Prostate gland (tissue), 2 donors: Measurements from ENCODE around the gene LRRC4C. TPM values are rescaled to one million over a fixed set of nuclear protein-coding genes. Genes with fewer than 3 reads are reported as not detected.
A peak's percentile ranks its signal among the peaks of the same experiment; 100 is the strongest.

Source experiments
- DNase-seq: peaks from one replicate; pipeline ENCODE4 v3.0.0-alpha.2; 2019; ENCODE audit warnings: low spot score
- H3K27ac ChIP-seq, 2 donors: fragments of 200-600 bp; sonication (generic); 2 replicates each; pipeline ENCODE4 v1.5.1; 2017 to 2019
- H3K27me3 ChIP-seq: fragments of 200-600 bp; sonication (generic); replicated peaks from 2 replicates; pipeline ENCODE4 v1.5.1; 2019; ENCODE audit not compliant: insufficient read depth
- H3K36me3 ChIP-seq, 2 donors: fragments of 200-600 bp; sonication (generic); 1 replicate in 1 of 2; 2 replicates in 1 of 2; pipeline versions ENCODE4 v1.5.1 to v1.8.1; 2017 to 2019
- H3K4me1 ChIP-seq: fragments of 200-600 bp; sonication (generic); replicated peaks from 2 replicates; pipeline ENCODE4 v1.5.1; 2019
- H3K4me3 ChIP-seq, 2 donors: fragments of 200-600 bp; sonication (generic); 2 replicates each; pipeline ENCODE4 v1.5.1; 2017 to 2019
- H3K9me3 ChIP-seq: fragments of 200-600 bp; sonication (generic); 2 replicates; pipeline ENCODE4 v1.5.1; 2017
- CTCF ChIP-seq, 4 experiments: fragments of 200-600 bp in 2 of 4; fragments of 450-650 bp in 2 of 4; sonication (generic) in 2 of 4; IDR thresholded peaks; 1 replicate in 3 of 4; 2 replicates in 1 of 4; pipeline ENCODE4 v1.5.1; 2016 to 2019; ENCODE audit warnings: antibody characterized with exemption in 4 of 4, mild to moderate bottlenecking in 2 of 4, moderate library complexity in 2 of 4
- POLR2A ChIP-seq: fragments of 450-650 bp; IDR thresholded peaks from one replicate; pipeline ENCODE4 v1.6.1; 2016; ENCODE audit warnings: antibody characterized with exemption, mild to moderate bottlenecking
- POLR2AphosphoS5 ChIP-seq: sonication (generic); formaldehyde crosslinking; IDR thresholded peaks from one replicate; pipeline ENCODE4 v1.6.1; 2017; ENCODE audit warnings: antibody characterized with exemption
- WGBS: methylation state at CpG from one replicate; pipeline ENCODE4 v1.1.5; 2018; 5-methylcytosine and 5-hydroxymethylcytosine counted together
- intact Hi-C: fragments of 100-400 bp; cut with DNase I; formaldehyde crosslinking; loops from one replicate; pipeline ENCODE4 v1.14.2; 2022
- total RNA-seq, 2 donors: library from RNA; depleted of rRNA; stranded (reverse); fragments of >200 nt; gene quantifications; one replicate each; pipeline ENCODE4 v1.1.0, GENCODE V29; 2016

The LRRC4C gene
- total RNA-seq, 2 donors from 2014 or later = 0.28 TPM; not detected in 1

- H3K36me3 ChIP-seq = no peaks in the 10 kb centered on the region
- TF ChIP-seq POLR2A (no peak), POLR2AphosphoS5 (no peak), CTCF (IDR thresholded peaks at IDR 0.05) (no peak)
- no peak overlapping the region for H3K4me3 ChIP-seq
- intact Hi-C loops = no loop called here
- H3K4me1 ChIP-seq = no peaks in the 10 kb centered on the region
- WGBS = 89% methylated on average over 3 of the region's 3 CpGs
- no peaks in the 10 kb centered on the region for H3K9me3 ChIP-seq
- no peak for DNase-seq
- no peaks in the 10 kb centered on the region for H3K27me3 ChIP-seq
- H3K27ac ChIP-seq = no peak overlapping the region
Observed at GRCh38 chr11:40338062-40338461, 1121.4 kb downstream of the LRRC4C start.

- Histone ChIP-seq H3K9me3 (no peaks in the 10 kb centered on the region), H3K27ac (no peak overlapping the region), H3K4me3 (no peak overlapping the region), H3K4me1 (no peaks in the 10 kb centered on the region), H3K27me3 (no peaks in the 10 kb centered on the region), H3K36me3 (no peaks in the 10 kb centered on the region)
- intact Hi-C loops = no loop called here
- no peak for DNase-seq
- TF ChIP-seq CTCF (IDR thresholded peaks at IDR 0.05) (no peak), POLR2AphosphoS5 (no peak), POLR2A (no peak)
- 42% methylated on average over 3 of the region's 3 CpGs for WGBS
Observed at GRCh38 chr11:40337118-40337517, 1122.3 kb downstream of the LRRC4C start.

GRCh38 chr11:40328890-40329614 lies 1130.4 kb downstream of the LRRC4C start:
- H3K27ac ChIP-seq = no peak overlapping the region
- no peak overlapping the region for H3K4me3 ChIP-seq
- H3K27me3 ChIP-seq = no peaks in the 10 kb centered on the region
- H3K36me3 ChIP-seq = no peaks in the 10 kb centered on the region
- H3K4me1 ChIP-seq = no peaks in the 10 kb centered on the region
- 8% methylated on average over 5 of the region's 5 CpGs for WGBS
- DNase-seq = peak; percentile 4
- no peaks in the 10 kb centered on the region for H3K9me3 ChIP-seq
- TF ChIP-seq CTCF (IDR thresholded peaks at IDR 0.05) = no peak
- peak; percentile 36 for TF ChIP-seq POLR2AphosphoS5
- intact Hi-C loops = no loop called here

GRCh38 chr11:40323241-40323640 lies 1136.2 kb downstream of the LRRC4C start:
- DNase-seq = no peak
- TF ChIP-seq POLR2A (no peak), POLR2AphosphoS5 (no peak), CTCF (IDR thresholded peaks at IDR 0.05) (no peak)
- Histone ChIP-seq H3K27me3 (no peaks in the 10 kb centered on the region), H3K27ac (no peak overlapping the region), H3K9me3 (no peaks in the 10 kb centered on the region), H3K4me3 (no peak overlapping the region), H3K36me3 (no peaks in the 10 kb centered on the region), H3K4me1 (no peaks in the 10 kb centered on the region)
- intact Hi-C loops = no loop called here
- 80% methylated on average over 3 of the region's 3 CpGs for WGBS

- Histone ChIP-seq H3K27me3 (no peaks in the 10 kb centered on the region), H3K4me1 (no peaks in the 10 kb centered on the region), H3K27ac (no peak overlapping the region), H3K9me3 (no peaks in the 10 kb centered on the region), H3K4me3 (no peak overlapping the region), H3K36me3 (no peaks in the 10 kb centered on the region)
- no peak for TF ChIP-seq CTCF (IDR thresholded peaks at IDR 0.05)
- no peak for TF ChIP-seq POLR2A
- no peak for TF ChIP-seq POLR2AphosphoS5
- intact Hi-C loops = no loop called here
- no peak for DNase-seq
- 68% methylated on average over 1 of the region's 1 CpG for WGBS
Observed at GRCh38 chr11:40321537-40321936, 1137.9 kb downstream of the LRRC4C start.
